ENCODE data around the gene ZNF580. TPM values are rescaled to one million over a fixed set of nuclear protein-coding genes. Genes with fewer than 3 reads are reported as not detected.

ZNF580 gene
- total and polyA plus RNA-seq, 3 donors from 2014 or later, result 21.7 to 38.0 (median 37.6) TPM

DNA sequence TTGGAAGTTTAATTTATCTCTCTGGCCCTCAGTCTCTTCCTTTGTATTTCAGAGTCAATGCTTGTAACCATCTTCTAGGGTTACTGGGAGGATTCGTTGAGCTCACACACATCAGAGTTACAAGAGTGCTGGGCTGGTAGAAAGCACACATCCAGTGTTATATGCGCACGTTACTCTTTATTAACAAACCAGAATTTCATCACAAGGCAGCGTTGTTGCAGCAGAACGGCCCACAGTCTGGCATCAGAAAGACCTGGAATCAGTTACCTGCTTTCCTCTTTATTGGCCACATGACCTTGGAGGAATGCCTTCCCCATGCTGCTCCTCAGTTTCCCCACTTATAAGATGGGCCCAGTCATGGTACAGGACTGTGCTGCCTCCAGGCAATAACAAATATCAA is 31.5 kb upstream of the ZNF580 start:
- DNase-seq, result no peak
- H3K27me3 ChIP-seq, result no peaks in the 10 kb centered on the region
- 92 to 93% methylated on average over 5 of the region's 5 CpGs for WGBS, 2 donors
- no peak overlapping the region for H3K4me3 ChIP-seq
- H3K4me1 ChIP-seq, result peaks cover 20% of the 10 kb centered on the region
- intact Hi-C loops (cut with DNase I; ENCODE audit: low total_unique reads), result loop anchor here (10.0 kb wide), 1 partner anchor 95 kb away; no protein-coding TSS in a partner anchor
- H3K9me3 ChIP-seq, result no peaks in the 10 kb centered on the region
- H3K36me3 ChIP-seq (ENCODE audit: low read depth, missing control alignments), result no peaks in the 10 kb centered on the region
- no peak overlapping the region for H3K27ac ChIP-seq
- no peak for TF ChIP-seq POLR2A (IDR thresholded peaks at IDR 0.05)
- TF ChIP-seq, protein P1, sequence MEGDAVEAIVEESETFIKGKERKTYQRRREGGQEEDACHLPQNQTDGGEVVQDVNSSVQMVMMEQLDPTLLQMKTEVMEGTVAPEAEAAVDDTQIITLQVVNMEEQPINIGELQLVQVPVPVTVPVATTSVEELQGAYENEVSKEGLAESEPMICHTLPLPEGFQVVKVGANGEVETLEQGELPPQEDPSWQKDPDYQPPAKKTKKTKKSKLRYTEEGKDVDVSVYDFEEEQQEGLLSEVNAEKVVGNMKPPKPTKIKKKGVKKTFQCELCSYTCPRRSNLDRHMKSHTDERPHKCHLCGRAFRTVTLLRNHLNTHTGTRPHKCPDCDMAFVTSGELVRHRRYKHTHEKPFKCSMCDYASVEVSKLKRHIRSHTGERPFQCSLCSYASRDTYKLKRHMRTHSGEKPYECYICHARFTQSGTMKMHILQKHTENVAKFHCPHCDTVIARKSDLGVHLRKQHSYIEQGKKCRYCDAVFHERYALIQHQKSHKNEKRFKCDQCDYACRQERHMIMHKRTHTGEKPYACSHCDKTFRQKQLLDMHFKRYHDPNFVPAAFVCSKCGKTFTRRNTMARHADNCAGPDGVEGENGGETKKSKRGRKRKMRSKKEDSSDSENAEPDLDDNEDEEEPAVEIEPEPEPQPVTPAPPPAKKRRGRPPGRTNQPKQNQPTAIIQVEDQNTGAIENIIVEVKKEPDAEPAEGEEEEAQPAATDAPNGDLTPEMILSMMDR (IDR thresholded peaks at IDR 0.05), result no peak

DNA sequence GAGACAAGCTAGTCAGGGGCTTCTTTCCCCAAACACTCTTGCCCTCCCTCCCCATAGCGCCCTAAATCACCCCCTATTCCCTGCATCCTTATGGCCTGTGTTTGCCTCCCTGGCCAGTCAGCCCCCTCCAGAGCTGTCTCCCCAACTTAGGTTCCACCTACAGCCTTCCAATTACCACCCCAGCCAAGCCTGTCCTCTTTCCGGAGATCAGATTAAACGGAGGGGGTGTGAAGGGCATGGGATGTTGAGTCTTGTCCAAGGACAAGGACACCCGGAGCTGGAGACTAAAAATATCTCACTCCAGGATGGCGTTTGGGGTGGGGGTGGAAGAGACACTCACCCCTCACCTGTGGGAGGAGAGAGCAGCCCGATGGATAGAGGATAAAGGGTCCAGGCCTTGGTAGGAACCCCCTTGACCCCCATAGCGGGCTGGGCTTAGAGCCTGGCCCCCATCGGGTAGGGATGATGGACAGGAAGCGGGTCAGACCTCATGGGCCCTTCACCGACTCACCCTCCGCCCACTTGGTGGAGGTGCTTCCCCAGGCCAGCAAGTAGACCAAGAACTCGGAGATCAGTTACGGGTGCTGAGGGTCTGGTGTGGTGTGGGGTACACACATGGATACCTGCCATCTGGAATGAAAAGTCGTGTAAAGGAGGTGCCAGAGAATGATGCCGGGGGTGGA is 29.4 kb upstream of the ZNF580 start:
- no peak for DNase-seq
- Histone ChIP-seq H3K36me3 (ENCODE audit: low read depth, missing control alignments) (no peaks in the 10 kb centered on the region), H3K4me1 (peaks cover 17% of the 10 kb centered on the region), H3K9me3 (no peaks in the 10 kb centered on the region), H3K27me3 (no peaks in the 10 kb centered on the region), H3K4me3 (no peak overlapping the region), H3K27ac (no peak overlapping the region)
- WGBS, 2 donors, result 50 to 56% methylated on average over 14 to 15 of the region's 15 CpGs
- TF ChIP-seq, protein P1 (IDR thresholded peaks at IDR 0.05), result no peak
- TF ChIP-seq POLR2A (IDR thresholded peaks at IDR 0.05), result no peak
- intact Hi-C loops (cut with DNase I; ENCODE audit: low total_unique reads), result no loop called here

DNA sequence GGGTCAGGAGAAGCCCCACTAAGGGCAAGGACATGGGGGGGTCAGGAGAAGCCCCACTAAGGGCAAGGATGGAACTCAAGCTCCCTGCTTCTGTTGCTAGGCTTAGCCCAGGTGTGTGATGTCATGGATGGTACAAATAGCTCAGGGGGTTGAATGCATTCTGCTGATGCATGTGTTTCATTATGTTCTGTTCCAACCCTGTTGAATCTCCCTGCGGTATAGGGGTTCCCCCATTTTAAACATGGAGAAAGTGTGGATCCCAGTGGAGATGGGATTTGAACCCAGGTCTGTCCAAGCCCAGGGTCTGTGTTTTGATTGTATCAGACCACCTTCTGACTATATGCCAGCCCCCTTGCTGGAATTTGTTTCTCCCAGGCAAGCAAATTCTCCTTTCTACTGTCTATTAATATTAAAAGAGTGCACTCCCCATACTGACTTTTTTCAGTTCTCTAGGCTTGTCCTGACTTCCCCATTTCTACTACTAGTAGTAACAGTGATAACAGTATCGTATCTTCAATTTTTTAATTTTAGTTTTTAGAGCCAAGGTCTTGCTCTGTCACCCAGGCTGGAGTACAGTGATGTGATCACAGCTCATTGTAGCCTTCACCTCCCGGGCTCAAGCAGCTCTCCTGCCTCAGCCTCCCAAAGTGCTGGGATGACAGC is 28.7 kb upstream of the ZNF580 start:
- Histone ChIP-seq H3K27ac (no peak overlapping the region), H3K4me3 (no peak overlapping the region), H3K27me3 (no peaks in the 10 kb centered on the region), H3K4me1 (peaks cover 12% of the 10 kb centered on the region), H3K36me3 (ENCODE audit: low read depth, missing control alignments) (no peaks in the 10 kb centered on the region), H3K9me3 (no peaks in the 10 kb centered on the region)
- 66 to 74% methylated on average over 3 of the region's 3 CpGs for WGBS, 2 donors
- DNase-seq, result no peak
- TF ChIP-seq, protein P1 (IDR thresholded peaks at IDR 0.05), result no peak
- no peak for TF ChIP-seq POLR2A (IDR thresholded peaks at IDR 0.05)
- intact Hi-C loops (cut with DNase I; ENCODE audit: low total_unique reads), result no loop called here

DNA sequence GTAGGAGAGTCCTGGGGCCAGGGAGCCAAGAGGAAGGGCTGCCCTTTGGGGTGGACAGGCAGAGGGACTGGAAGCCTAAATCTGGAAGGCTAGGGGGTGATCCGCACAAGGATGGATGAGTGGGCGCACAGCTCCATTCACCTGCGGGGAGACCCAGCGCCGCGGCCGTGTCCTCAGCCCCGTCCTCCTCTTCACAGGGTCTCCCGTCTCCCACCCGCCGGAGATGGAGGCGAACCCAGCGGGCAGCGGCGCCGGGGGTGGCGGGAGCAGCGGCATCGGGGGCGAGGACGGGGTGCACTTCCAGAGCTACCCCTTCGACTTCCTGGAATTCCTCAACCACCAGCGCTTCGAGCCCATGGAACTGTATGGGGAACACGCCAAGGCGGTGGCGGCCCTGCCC is 27.4 kb upstream of the ZNF580 start:
- intact Hi-C loops (cut with DNase I; ENCODE audit: low total_unique reads), result no loop called here
- WGBS, 2 donors, result 77 to 79% methylated on average over 19 to 27 of the region's 27 CpGs
- Histone ChIP-seq H3K4me3 (no peak overlapping the region), H3K27me3 (no peaks in the 10 kb centered on the region), H3K36me3 (ENCODE audit: low read depth, missing control alignments) (no peaks in the 10 kb centered on the region), H3K9me3 (no peaks in the 10 kb centered on the region), H3K27ac (no peak overlapping the region), H3K4me1 (peaks cover 12% of the 10 kb centered on the region)
- no peak for DNase-seq
- TF ChIP-seq, protein P1 (IDR thresholded peaks at IDR 0.05), result no peak
- no peak for TF ChIP-seq POLR2A (IDR thresholded peaks at IDR 0.05)
